ENCODE results near the gene TACR2.

The TACR2 gene

DNA sequence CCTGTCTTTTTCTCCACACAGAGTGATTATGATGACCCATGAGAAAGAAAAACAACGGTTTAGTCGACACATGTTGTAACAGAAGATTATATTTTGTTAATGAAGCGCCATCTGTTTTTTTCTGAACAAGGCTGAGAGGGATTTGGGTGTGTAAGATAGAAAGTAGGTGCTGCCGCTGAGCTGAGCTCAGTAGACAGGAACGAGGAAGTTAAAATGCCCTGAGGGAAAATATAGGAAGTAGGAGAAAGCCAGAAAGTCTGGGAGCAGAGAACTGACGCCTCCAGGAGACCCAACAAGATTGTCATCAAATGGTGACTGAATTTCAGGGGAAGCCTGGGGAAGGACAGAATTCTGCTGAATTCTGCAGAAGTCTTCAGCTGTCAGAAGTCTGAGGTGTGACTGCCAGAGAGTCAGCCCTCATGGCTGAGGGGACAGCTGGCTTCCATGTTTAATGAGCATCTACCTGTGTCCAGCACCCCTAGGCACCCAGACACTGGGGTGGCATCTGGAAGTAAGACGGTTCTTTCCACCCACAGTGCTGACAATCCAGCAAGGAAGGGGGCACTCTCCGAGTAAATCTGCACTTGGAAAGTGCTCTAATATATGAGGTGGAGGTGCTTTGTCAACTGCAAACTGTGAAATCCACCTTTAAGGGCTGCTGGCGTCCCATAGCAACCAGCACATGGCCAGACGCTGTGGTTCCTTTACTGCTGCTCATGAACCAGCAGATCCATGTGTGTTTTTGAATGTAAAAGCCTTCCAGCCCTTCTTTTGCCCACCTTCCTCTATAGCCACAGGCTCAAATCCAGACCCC is 22.0 kb upstream of the TACR2 start:
- TF ChIP-seq, protein P1, sequence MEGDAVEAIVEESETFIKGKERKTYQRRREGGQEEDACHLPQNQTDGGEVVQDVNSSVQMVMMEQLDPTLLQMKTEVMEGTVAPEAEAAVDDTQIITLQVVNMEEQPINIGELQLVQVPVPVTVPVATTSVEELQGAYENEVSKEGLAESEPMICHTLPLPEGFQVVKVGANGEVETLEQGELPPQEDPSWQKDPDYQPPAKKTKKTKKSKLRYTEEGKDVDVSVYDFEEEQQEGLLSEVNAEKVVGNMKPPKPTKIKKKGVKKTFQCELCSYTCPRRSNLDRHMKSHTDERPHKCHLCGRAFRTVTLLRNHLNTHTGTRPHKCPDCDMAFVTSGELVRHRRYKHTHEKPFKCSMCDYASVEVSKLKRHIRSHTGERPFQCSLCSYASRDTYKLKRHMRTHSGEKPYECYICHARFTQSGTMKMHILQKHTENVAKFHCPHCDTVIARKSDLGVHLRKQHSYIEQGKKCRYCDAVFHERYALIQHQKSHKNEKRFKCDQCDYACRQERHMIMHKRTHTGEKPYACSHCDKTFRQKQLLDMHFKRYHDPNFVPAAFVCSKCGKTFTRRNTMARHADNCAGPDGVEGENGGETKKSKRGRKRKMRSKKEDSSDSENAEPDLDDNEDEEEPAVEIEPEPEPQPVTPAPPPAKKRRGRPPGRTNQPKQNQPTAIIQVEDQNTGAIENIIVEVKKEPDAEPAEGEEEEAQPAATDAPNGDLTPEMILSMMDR (IDR thresholded peaks at IDR 0.05; ENCODE audit: low read depth, low read length), result no peak
- DNase-seq (ENCODE audit: extremely low read depth, low read depth), result no peak

GRCh38 chr10:69437321-69438259 is 20.9 kb upstream of the TACR2 start:
- DNase-seq (ENCODE audit: extremely low read depth, low read depth), result no peak
- TF ChIP-seq, protein P1 (IDR thresholded peaks at IDR 0.05; ENCODE audit: low read depth, low read length), result no peak

GRCh38 chr10:69435966-69436520 is 19.3 kb upstream of the TACR2 start:
- TF ChIP-seq, protein P1 (IDR thresholded peaks at IDR 0.05; ENCODE audit: low read depth, low read length), result no peak
- no peak for DNase-seq (ENCODE audit: extremely low read depth, low read depth)

- DNase-seq (ENCODE audit: extremely low read depth, low read depth), result no peak
- TF ChIP-seq, protein P1 (IDR thresholded peaks at IDR 0.05; ENCODE audit: low read depth, low read length), result no peak
Measured at GRCh38 chr10:69434926-69435325, 18.2 kb upstream of the TACR2 start.

GRCh38 chr10:69434169-69434568 is 17.5 kb upstream of the TACR2 start:
- DNase-seq (ENCODE audit: extremely low read depth, low read depth), result no peak
- TF ChIP-seq, protein P1 (IDR thresholded peaks at IDR 0.05; ENCODE audit: low read depth, low read length), result no peak

- TF ChIP-seq, protein P1 (IDR thresholded peaks at IDR 0.05; ENCODE audit: low read depth, low read length), result no peak
- DNase-seq (ENCODE audit: extremely low read depth, low read depth), result no peak
Measured at GRCh38 chr10:69428165-69428564, 11.4 kb upstream of the TACR2 start.

All from AG09319 (cell line).